Ovary (tissue), 3 donors: ENCODE results near the gene SREBF1.

ENCODE experiments used
- EP300 ChIP-seq: sonication (generic); formaldehyde crosslinking; IDR thresholded peaks from one replicate; pipeline ENCODE4 v1.6.1; 2017; ENCODE audit warnings: antibody characterized with exemption
- POLR2A ChIP-seq: fragments of 450-650 bp; IDR thresholded peaks from one replicate; pipeline ENCODE4 v1.6.1; 2017; ENCODE audit warnings: antibody characterized with exemption, mild to moderate bottlenecking, moderate library complexity
- TF ChIP-seq, protein P1 (sequence below), 3 donors: fragments of 450-650 bp in 2 of 3; fragments of 200-600 bp in 1 of 3; IDR thresholded peaks; one replicate each; pipeline versions ENCODE4 v1.5.1 to v1.8.0; 2016 to 2022; ENCODE audit warnings: antibody characterized with exemption in 3 of 3, mild to moderate bottlenecking in 1 of 3
- donor health status: DM: no; HTN: no; CAD: no.

DNA sequence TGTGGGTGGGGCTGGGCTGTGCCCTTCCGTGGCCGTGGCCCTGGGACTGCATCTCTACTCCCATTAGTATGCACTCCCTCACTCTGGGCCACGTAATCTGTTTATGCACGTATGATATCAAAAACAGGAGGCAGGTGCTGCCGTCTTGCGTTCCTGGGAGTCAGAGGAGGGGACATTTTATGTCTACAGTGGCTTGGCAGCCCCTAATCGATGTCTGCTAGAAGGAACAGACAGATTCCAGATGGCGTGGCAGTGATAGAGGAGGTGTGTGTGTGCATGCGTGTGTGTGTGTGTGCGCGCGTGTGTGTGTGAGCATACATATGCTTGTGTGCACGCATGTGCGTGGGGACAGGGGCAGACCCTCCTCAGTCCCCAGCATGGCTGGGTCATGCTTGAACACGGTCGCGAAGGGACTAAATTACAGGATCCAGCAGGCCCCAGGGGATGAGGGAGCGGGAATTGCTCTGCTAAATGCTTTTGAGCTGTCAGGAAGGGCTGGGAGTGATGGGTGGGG, 44.7 kb downstream of the SREBF1 start:
- TF ChIP-seq, protein P1, sequence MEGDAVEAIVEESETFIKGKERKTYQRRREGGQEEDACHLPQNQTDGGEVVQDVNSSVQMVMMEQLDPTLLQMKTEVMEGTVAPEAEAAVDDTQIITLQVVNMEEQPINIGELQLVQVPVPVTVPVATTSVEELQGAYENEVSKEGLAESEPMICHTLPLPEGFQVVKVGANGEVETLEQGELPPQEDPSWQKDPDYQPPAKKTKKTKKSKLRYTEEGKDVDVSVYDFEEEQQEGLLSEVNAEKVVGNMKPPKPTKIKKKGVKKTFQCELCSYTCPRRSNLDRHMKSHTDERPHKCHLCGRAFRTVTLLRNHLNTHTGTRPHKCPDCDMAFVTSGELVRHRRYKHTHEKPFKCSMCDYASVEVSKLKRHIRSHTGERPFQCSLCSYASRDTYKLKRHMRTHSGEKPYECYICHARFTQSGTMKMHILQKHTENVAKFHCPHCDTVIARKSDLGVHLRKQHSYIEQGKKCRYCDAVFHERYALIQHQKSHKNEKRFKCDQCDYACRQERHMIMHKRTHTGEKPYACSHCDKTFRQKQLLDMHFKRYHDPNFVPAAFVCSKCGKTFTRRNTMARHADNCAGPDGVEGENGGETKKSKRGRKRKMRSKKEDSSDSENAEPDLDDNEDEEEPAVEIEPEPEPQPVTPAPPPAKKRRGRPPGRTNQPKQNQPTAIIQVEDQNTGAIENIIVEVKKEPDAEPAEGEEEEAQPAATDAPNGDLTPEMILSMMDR (IDR thresholded peaks at IDR 0.05), result no peak
- TF ChIP-seq POLR2A (no peak), EP300 (no peak)
